Activated CD4-positive, alpha-beta memory T cell treated with anti-CD3 and anti-CD28 coated beads, Interleukin-2, amount 10 ng/mL, durations not matched to agents 7 days and 5 days (primary cell): ENCODE measurements around the gene PDE3B. TPM values are rescaled to one million over a fixed set of nuclear protein-coding genes. Genes with fewer than 3 reads are reported as not detected.
"Not testable (repeated sequence)": the region's sequence is repeated elsewhere in the genome, so short reads cannot be mapped to it uniquely, and the experiment has no call there.

Source experiments
- CTCF ChIA-PET: fragments of 350-600 bp; sonication (Branson Sonifier 250); formaldehyde crosslinking; loops from one replicate; lab custom pipeline; 2021; ENCODE audit warnings: antibody characterized with exemption, inconsistent platforms; lab: Charles Lee
- POLR2A ChIA-PET: fragments of 350-600 bp; sonication (Branson Sonifier 250); formaldehyde crosslinking; loops from one replicate; lab custom pipeline; 2021; ENCODE audit warnings: antibody characterized with exemption; lab: Charles Lee
- DNase-seq: peaks from one replicate; pipeline ENCODE4 v3.0.0-alpha.2; 2020
- H3K27ac Mint-ChIP-seq: one replicate; pipeline ENCODE4 v1.8.0; 2021; ENCODE audit warnings: mild to moderate bottlenecking, mixed read lengths
- H3K27me3 Mint-ChIP-seq: one replicate; pipeline ENCODE4 v1.8.0; 2021; ENCODE audit warnings: mixed read lengths
- H3K36me3 Mint-ChIP-seq: one replicate; pipeline ENCODE4 v1.8.0; 2021; ENCODE audit warnings: low read depth, mixed read lengths
- H3K4me1 Mint-ChIP-seq: one replicate; pipeline ENCODE4 v1.8.0; 2021; ENCODE audit warnings: mixed read lengths
- H3K4me3 Mint-ChIP-seq: one replicate; pipeline ENCODE4 v1.8.0; 2021; ENCODE audit warnings: mild to moderate bottlenecking, mixed read lengths
- H3K9me3 Mint-ChIP-seq: one replicate; pipeline ENCODE4 v1.8.0; 2021; ENCODE audit warnings: mixed read lengths
- total RNA-seq, 2 experiments: library from RNA; stranded (reverse); gene quantifications; one replicate each; pipeline ENCODE4 v1.2.3, GENCODE V29; 2021

The PDE3B gene
- total RNA-seq, 2 experiments from 2014 or later = 73.9 to 74.9 TPM

DNA sequence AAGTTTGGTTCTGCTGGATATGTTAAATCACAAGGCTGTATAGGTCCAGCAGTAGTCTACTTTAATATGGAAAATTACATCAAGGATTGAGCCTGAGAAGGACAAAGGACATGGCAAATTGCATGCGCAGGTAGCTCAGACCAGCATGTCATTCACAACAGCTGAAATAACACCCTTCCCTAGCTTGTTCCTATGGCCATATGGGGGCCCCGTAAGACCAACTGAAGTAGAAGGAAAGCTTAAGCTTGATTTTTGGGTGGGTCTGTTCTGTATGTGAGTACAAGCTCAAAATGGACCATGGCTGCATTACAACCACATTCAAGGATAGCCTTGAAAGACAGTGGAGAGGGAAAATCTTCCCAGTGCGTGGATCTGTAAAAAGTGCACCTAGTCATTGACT is 20.6 kb upstream of the PDE3B start:
- Mint-ChIP-seq H3K9me3 (peaks cover 18% of the 10 kb centered on the region), H3K36me3 (peaks cover 51% of the 10 kb centered on the region)

DNA sequence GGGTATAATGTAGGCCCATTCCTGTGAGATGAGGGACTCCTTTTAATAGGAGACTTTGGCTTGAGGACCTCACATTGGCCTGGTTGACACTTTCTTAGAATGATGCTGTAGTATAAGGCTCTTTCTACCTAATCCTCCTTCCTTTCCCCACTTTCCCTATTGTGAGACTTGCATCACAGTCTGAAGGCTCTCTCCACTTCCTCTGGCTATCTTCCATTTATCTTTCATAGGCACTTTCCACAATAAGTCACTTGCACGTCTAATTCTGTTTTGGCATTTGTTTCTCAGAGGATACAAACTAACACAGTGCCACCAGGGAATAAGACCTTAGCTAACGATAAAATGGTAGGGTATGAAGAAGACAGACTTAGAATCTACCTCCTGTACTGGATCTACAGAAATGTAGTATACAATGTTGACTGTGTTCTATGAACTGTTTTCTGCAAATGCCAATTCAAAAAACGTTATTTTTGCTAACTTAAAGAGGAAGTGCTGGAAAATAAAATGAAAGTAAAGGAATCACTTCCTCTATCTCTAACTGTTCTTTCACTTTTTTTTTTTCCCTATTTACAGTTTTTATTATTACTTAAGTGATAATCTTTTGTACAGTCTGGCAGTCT is 17.9 kb upstream of the PDE3B start:
- no peak overlapping the region for H3K4me3 Mint-ChIP-seq
- H3K4me1 Mint-ChIP-seq = peaks cover 24% of the 10 kb centered on the region
- no peaks in the 10 kb centered on the region for H3K27me3 Mint-ChIP-seq
- ChIA-PET CTCF (interaction anchor here (1.1 kb wide), 1 partner anchor 282 kb away, joined by 3 read pairs; no protein-coding TSS in a partner anchor), POLR2A (no interaction called here)
- H3K27ac Mint-ChIP-seq = no peak overlapping the region
- H3K9me3 Mint-ChIP-seq = peaks cover 18% of the 10 kb centered on the region
- no peak for DNase-seq
- H3K36me3 Mint-ChIP-seq = peaks cover 49% of the 10 kb centered on the region

More for the DNA sequence above, 20.6 kb upstream of the PDE3B start:
- no peak overlapping the region for H3K27ac Mint-ChIP-seq
- ChIA-PET CTCF (interaction anchor here (0.7 to 1.6 kb wide), 4 partner anchors 13 to 285 kb away, joined by 3 to 17 read pairs (median 3); no protein-coding TSS in a partner anchor), POLR2A (interaction anchor here (1.4 kb wide), 1 partner anchor 44 kb away, joined by 3 read pairs; no protein-coding TSS in a partner anchor)
- H3K27me3 Mint-ChIP-seq = no peaks in the 10 kb centered on the region
- DNase-seq = no peak
- H3K4me3 Mint-ChIP-seq = no peak overlapping the region
- H3K4me1 Mint-ChIP-seq = peaks cover 24% of the 10 kb centered on the region

DNA sequence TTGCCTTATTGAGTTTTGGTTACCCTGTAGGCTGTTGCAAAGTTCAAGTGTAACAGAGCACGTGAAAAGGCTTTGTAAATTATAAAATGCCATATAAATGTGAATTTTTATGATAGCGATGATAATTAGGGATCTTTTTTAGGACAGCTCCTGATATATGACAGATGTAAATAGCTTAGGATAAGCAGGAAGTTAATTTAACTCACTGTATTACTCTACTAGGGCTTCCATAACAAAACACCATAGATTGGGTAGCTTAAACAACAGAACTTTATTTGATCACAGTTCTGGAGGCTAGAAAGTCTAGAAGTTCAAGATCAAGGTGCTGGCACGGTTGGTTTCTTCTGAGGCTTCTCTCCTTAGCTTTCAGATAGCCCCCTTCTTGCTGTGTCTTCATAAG is 17.0 kb upstream of the PDE3B start:
- Mint-ChIP-seq H3K27me3 (no peaks in the 10 kb centered on the region), H3K9me3 (peaks cover 20% of the 10 kb centered on the region), H3K27ac (peak overlapping the region; percentile 40), H3K4me1 (peaks cover 24% of the 10 kb centered on the region), H3K36me3 (peaks cover 53% of the 10 kb centered on the region), H3K4me3 (no peak overlapping the region)
- ChIA-PET POLR2A (interaction anchor here (1.2 kb wide), 1 partner anchor 18 kb away, joined by 5 read pairs; no protein-coding TSS in a partner anchor), CTCF (interaction anchor here (1.1 kb wide), 1 partner anchor 281 kb away, joined by 3 read pairs; no protein-coding TSS in a partner anchor)
- DNase-seq = no peak

DNA sequence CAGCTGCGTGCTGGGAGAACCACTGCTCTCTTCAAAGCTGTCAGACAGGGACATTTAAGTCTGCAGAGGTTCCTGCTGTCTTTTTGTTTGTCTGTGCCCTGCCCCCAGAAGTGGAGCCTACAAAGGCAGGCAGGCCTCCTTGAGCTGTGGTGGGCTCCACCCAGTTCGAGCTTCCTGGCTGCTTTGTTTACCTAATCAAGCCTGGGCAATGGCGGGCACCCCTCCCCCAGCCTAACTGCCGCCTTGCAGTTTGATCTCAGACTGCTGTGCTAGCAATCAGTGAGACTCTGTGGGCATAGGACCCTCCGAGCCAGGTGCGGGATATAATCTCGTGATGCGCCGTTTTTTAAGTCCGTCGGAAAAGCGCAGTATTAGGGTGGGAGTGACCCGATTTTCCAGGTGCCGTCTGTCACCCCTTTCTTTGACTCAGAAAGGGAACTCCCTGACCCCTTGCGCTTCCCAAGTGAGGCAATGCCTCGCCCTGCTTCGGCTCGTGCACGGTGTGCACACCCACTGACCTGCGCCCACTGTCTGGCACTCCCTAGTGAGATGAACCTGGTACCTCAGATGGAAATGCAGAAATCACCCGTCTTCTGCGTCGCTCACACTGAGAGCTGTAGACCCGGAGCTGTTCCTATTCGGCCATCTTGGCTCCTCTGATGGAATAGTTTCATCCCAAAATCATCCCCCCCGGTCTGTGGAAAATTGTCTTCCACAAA is 9.9 kb upstream of the PDE3B start:
- H3K36me3 Mint-ChIP-seq = peaks cover 47% of the 10 kb centered on the region
- ChIA-PET POLR2A (interaction anchor here (3.0 to 4.3 kb wide), 2 partner anchors 11 to 55 kb away, joined by 13 to 30 read pairs; partner anchors contain the start of gene PDE3B), CTCF (interaction anchor here (1.0 to 2.4 kb wide), 2 partner anchors 11 to 274 kb away, joined by 3 to 16 read pairs; partner anchors contain the start of gene PDE3B)
- peak overlapping the region; percentile 10 for H3K4me3 Mint-ChIP-seq
- peaks cover 41% of the 10 kb centered on the region for H3K4me1 Mint-ChIP-seq
- H3K27ac Mint-ChIP-seq = peak overlapping the region; percentile 31
- peak; percentile 68 for DNase-seq
- peaks cover 14% of the 10 kb centered on the region for H3K9me3 Mint-ChIP-seq
- H3K27me3 Mint-ChIP-seq = not testable (repeated sequence)

DNA sequence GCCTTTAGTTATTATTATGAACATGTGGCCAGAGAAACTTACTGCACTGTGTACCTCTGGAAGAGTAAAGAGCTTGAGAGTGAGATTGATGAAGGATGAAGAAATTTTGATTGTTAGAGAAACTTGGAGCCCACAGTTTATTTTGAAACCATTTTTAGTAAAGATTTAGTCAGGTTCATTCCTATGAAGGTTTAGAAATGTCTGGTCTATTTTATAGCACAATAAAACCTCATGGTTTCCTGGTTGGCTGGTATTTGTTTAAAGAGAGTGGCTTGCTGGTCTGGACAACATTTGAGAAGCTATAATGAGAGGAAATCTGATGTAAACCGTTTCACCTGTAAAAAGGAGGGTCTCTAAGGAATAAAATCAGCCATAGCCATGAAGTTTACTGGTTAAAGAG is 8.8 kb upstream of the PDE3B start:
- Mint-ChIP-seq H3K9me3 (peaks cover 14% of the 10 kb centered on the region), H3K27me3 (no peaks in the 10 kb centered on the region), H3K4me1 (peaks cover 48% of the 10 kb centered on the region), H3K27ac (no peak overlapping the region), H3K4me3 (no peak overlapping the region), H3K36me3 (peaks cover 52% of the 10 kb centered on the region)
- ChIA-PET POLR2A (interaction anchor here (1.0 to 4.3 kb wide), 3 partner anchors 9 to 257 kb away, joined by 3 to 30 read pairs (median 13); partner anchors contain the start of gene PDE3B), CTCF (interaction anchor here (2.4 kb wide), 1 partner anchor 10 kb away, joined by 16 read pairs; the partner anchor contains the start of gene PDE3B)
- no peak for DNase-seq

DNA sequence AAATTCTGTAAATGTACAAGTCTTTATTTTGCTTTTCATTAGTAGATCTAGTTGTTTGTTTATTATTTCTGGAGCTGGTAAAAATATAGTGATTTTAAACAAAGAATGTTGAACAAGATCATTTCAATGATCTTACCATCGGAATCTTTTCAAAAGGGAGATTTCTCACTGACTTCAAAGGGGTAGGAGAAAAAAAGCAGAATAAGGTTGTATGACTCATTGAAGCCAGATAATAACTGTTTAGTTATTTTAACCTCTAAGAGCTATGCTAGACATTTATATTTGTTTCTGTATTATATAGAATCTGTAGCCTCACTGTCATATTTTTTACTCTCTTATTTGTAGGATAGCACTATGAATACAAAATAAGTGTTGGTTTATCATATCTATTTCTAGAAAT is 8.1 kb upstream of the PDE3B start:
- H3K27ac Mint-ChIP-seq = no peak overlapping the region
- DNase-seq = no peak
- H3K4me1 Mint-ChIP-seq = peaks cover 54% of the 10 kb centered on the region
- no peaks in the 10 kb centered on the region for H3K27me3 Mint-ChIP-seq
- H3K36me3 Mint-ChIP-seq = peaks cover 57% of the 10 kb centered on the region
- peaks cover 14% of the 10 kb centered on the region for H3K9me3 Mint-ChIP-seq
- no peak overlapping the region for H3K4me3 Mint-ChIP-seq
- CTCF ChIA-PET = interaction anchor here (1.0 to 2.4 kb wide), 2 partner anchors 9 to 13 kb away, joined by 3 to 16 read pairs; partner anchors contain the start of gene PDE3B
- POLR2A ChIA-PET = interaction anchor here (1.0 to 4.3 kb wide), 4 partner anchors 9 to 256 kb away, joined by 3 to 30 read pairs (median 10); partner anchors contain the start of genes PDE3B and PSMA1

DNA sequence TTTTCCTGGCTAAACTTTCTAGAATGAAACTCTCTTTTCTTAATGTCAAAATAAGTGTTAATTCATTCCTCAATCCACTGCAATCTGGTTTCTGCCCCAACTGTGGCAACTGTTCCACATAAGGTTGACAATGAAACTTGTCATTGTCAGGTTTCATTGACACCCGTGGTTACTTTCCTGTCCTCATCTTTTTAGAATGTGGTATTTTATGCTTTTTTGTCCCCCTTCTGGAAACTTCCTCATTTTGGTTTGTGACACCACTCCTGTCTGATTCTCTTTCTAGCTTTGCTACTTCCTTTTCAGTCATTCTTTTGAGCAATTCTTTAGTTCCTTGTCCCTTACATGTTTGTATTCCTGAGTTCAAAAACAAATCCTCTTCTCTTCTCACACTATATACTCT is 7.5 kb upstream of the PDE3B start:
- ChIA-PET CTCF (interaction anchor here (1.0 to 2.4 kb wide), 4 partner anchors 9 to 272 kb away, joined by 3 to 16 read pairs (median 3); partner anchors contain the start of gene PDE3B), POLR2A (interaction anchor here (1.7 to 4.3 kb wide), 4 partner anchors 8 to 116 kb away, joined by 5 to 30 read pairs (median 10); partner anchors contain the start of genes PDE3B and PSMA1)
- H3K36me3 Mint-ChIP-seq = peaks cover 58% of the 10 kb centered on the region
- H3K27me3 Mint-ChIP-seq = no peaks in the 10 kb centered on the region
- H3K9me3 Mint-ChIP-seq = peaks cover 12% of the 10 kb centered on the region
- no peak for DNase-seq
- no peak overlapping the region for H3K4me3 Mint-ChIP-seq
- H3K4me1 Mint-ChIP-seq = peaks cover 58% of the 10 kb centered on the region
- H3K27ac Mint-ChIP-seq = peak overlapping the region; percentile 42

DNA sequence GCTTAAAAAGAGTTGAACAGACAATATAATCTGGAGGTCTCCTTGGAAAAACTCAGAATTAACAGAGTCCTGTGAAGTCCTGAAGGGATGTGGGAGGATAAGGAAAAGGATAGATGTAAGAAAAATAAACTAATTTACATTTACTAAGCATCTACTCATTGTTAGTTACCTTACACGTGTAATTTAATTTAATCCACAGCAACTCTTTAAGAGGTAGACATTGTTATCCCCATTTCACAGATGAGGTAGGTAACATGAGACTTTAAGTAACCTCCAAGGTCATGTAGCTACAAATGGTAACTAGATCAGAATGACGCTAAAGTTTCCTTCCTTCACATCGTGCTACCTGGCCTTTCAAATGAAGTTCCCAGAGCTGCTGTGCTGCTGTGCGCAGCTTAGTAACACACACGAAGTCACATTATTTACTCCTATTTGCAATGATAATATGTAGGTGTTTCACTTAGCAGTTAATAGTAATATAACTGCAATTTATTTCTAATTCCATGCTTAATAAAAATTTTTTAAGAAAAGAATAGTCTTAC is 5.7 kb upstream of the PDE3B start:
- DNase-seq = no peak
- Mint-ChIP-seq H3K27ac (no peak overlapping the region), H3K36me3 (peaks cover 71% of the 10 kb centered on the region), H3K4me3 (no peak overlapping the region), H3K27me3 (no peaks in the 10 kb centered on the region), H3K9me3 (peaks cover 11% of the 10 kb centered on the region), H3K4me1 (peaks cover 76% of the 10 kb centered on the region)
- ChIA-PET CTCF (interaction anchor here (1.1 to 1.2 kb wide), 2 partner anchors 101 to 270 kb away, joined by 3 read pairs; no protein-coding TSS in a partner anchor), POLR2A (interaction anchor here (0.8 to 1.9 kb wide), 4 partner anchors 13 to 253 kb away, joined by 3 to 5 read pairs (median 4); no protein-coding TSS in a partner anchor)

DNA sequence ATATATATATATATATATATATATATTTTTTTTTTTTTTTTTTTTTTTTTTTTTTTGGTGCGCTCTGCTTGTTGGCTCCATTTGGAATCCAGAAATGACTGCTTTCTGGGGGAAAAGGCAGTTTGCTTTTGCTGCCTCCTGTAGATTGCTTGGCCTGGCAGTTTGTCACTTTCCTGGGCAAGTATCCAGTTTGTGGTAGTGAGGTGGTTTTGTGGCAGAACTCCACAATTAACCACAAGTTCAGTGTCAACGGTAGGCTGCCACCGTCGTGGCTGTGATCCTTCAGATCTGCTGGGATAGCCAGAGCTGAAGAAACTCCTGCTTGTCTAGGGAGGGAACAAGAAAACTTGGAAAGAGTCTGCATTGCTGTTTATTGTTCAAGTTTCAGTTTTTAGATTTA is 5.0 kb upstream of the PDE3B start:
- H3K9me3 Mint-ChIP-seq = peaks cover 11% of the 10 kb centered on the region
- POLR2A ChIA-PET = interaction anchor here (0.8 kb wide), 1 partner anchor 253 kb away, joined by 4 read pairs; no protein-coding TSS in a partner anchor
- H3K27ac Mint-ChIP-seq = peak overlapping the region; percentile 12
- peak; percentile 20 for DNase-seq
- H3K4me1 Mint-ChIP-seq = peaks cover 75% of the 10 kb centered on the region
- CTCF ChIA-PET = interaction anchor here (1.1 to 1.2 kb wide), 2 partner anchors 102 to 270 kb away, joined by 3 read pairs; no protein-coding TSS in a partner anchor
- peaks cover 70% of the 10 kb centered on the region for H3K36me3 Mint-ChIP-seq
- no peak overlapping the region for H3K4me3 Mint-ChIP-seq
- no peaks in the 10 kb centered on the region for H3K27me3 Mint-ChIP-seq

DNA sequence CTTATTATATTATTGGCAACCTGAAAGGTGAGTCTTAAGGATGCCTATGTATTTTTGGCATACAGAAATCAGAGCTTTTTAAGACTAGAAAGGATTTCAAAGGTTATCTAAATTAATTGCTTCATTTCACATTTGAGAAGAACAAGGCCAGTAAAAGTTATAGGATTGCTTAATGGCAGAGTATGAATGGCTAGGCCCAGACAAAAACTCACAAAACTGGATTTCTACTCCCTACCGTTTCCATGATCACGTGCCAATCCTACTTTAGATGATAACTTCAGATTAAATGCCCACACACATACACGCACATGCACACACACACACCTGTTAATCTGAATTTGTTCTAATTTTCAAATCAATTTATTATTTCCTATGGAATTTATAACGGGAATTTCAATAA is 1.8 kb upstream of the PDE3B start:
- no peak for DNase-seq
- Mint-ChIP-seq H3K27ac (no peak overlapping the region), H3K9me3 (peaks cover 3% of the 10 kb centered on the region), H3K4me1 (peaks cover 46% of the 10 kb centered on the region), H3K36me3 (peaks cover 56% of the 10 kb centered on the region), H3K27me3 (no peaks in the 10 kb centered on the region), H3K4me3 (peak overlapping the region; percentile 21)
- POLR2A ChIA-PET = interaction anchor here (0.6 to 5.9 kb wide), 7 partner anchors 63 to 250 kb away, joined by 3 to 143 read pairs (median 9); partner anchors contain the start of genes COPB1, CYP2R1 and PSMA1
- CTCF ChIA-PET = interaction anchor here (1.7 kb wide), 1 partner anchor 63 kb away, joined by 5 read pairs; no protein-coding TSS in a partner anchor

DNA sequence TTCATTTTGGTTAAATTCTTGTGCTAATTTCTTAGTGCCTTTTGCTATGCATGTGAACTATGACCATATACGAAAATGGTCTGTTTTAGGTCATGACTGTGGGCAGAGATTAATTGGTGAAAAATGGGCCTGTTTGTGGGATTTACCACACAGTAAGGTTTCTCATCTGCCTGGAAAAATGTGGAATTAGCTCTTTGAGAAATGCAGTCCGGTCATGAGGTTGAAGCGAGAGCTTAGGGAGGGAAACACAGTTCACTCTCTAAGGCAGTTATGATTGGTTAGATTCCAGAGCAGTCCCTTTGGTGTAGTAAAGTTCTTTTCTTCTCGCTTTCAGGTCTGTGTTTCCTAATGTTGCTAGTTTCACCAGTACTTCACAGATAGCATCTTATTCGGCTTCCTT is 1.2 kb upstream of the PDE3B start:
- H3K4me1 Mint-ChIP-seq = peaks cover 43% of the 10 kb centered on the region
- no peaks in the 10 kb centered on the region for H3K27me3 Mint-ChIP-seq
- H3K36me3 Mint-ChIP-seq = peaks cover 53% of the 10 kb centered on the region
- POLR2A ChIA-PET = interaction anchor here (0.8 to 5.9 kb wide), 10 partner anchors 7 to 250 kb away, joined by 3 to 143 read pairs (median 30); partner anchors contain the start of genes COPB1, CYP2R1 and PSMA1
- H3K4me3 Mint-ChIP-seq = peak overlapping the region; percentile 92
- no peak for DNase-seq
- CTCF ChIA-PET = interaction anchor here (1.7 to 4.0 kb wide), 2 partner anchors 64 to 101 kb away, joined by 5 to 45 read pairs; no protein-coding TSS in a partner anchor
- peak overlapping the region; percentile 75 for H3K27ac Mint-ChIP-seq
- no peaks in the 10 kb centered on the region for H3K9me3 Mint-ChIP-seq
